ENCODE measurements around the gene SAE1.

SAE1 gene

GRCh38 chr19:47106821-47107201, 23.8 kb upstream of the SAE1 start:
- no peak for DNase-seq (ENCODE audit: low read depth in 2 of 2, low spot score in 1 of 2)

GRCh38 chr19:47107202-47107952, 23.3 kb upstream of the SAE1 start:
- DNase-seq (ENCODE audit: low read depth in 2 of 2, low spot score in 1 of 2) = no peak

DNA sequence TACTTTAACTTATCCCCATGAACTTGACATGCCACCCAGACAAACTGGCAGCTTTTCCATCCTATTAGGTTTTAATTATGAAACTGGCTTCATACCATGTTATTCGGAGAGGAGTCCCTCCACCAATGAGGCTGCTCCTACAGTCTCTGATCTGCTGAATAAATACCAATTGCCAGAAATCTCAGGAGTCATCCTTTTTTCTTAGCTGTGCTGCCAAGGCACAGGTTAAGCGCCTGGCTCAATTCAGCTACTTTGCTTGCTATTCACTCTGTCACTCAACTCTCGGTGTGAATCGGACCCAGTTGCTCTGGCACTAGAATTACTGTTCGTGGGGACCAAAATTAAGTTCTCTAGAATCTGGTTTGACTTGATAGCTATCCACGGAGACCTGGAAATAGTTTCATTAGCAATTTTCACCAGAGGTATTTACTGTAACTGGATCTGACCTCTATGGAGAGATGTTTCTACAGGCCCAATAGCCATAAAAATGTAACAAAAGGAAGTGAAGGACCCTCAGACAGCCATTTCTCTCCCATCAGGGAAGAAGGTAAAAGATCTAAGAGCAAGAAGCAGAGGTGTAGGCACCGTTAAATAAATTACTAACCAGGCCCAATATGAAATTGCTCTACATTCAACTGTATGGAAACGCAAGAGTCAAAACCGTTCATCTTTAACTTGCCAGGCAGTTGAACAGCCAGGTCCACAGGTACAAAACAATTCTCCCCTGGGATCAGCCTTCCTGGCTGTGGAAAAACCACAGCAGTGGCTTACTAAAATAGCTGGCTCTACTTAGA, 22.5 kb upstream of the SAE1 start:
- DNase-seq (ENCODE audit: low read depth in 2 of 2, low spot score in 1 of 2) = no peak

- DNase-seq (ENCODE audit: low read depth in 2 of 2, low spot score in 1 of 2) = no peak
These were observed 21.5 kb upstream of the SAE1 start for GRCh38 chr19:47109177-47109540.

- DNase-seq (ENCODE audit: low read depth in 2 of 2, low spot score in 1 of 2) = no peak
These were observed 20.9 kb upstream of the SAE1 start for GRCh38 chr19:47109541-47110375.

DNA sequence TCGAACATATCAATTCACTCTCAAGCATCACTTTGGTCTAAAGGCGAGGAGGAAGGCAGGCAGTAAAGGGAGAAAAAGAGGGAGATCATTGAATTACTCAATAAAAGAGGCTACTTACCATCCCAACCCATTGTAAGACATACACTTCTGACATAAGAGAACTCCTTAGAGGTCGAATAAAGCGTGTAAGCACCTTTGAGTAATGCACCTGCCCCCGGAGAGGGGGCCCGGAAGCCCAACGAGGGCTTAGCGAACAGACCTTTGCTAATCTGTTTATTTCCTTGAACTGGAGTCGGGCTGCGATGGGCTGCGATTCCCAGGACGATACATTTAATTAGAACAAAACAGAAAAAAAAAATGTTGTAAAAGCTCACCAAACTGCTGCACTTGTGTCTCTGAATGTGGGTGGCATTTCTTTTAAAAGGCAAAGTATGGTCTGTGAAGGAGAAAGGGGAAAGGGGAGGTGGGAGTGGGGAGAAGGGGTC, 20.1 kb upstream of the SAE1 start:
- no peak for DNase-seq (ENCODE audit: low read depth in 2 of 2, low spot score in 1 of 2)

- no peak for DNase-seq (ENCODE audit: low read depth in 2 of 2, low spot score in 1 of 2)
These were observed 19.5 kb upstream of the SAE1 start for GRCh38 chr19:47111006-47111621.

GRCh38 chr19:47111682-47112165, 18.9 kb upstream of the SAE1 start:
- no peak for DNase-seq (ENCODE audit: low read depth in 2 of 2, low spot score in 1 of 2)

- peak; percentile 78 to 84 for DNase-seq (ENCODE audit: low read depth in 2 of 2, low spot score in 1 of 2)
These were observed 18.3 kb upstream of the SAE1 start for GRCh38 chr19:47112166-47112996.

DNA sequence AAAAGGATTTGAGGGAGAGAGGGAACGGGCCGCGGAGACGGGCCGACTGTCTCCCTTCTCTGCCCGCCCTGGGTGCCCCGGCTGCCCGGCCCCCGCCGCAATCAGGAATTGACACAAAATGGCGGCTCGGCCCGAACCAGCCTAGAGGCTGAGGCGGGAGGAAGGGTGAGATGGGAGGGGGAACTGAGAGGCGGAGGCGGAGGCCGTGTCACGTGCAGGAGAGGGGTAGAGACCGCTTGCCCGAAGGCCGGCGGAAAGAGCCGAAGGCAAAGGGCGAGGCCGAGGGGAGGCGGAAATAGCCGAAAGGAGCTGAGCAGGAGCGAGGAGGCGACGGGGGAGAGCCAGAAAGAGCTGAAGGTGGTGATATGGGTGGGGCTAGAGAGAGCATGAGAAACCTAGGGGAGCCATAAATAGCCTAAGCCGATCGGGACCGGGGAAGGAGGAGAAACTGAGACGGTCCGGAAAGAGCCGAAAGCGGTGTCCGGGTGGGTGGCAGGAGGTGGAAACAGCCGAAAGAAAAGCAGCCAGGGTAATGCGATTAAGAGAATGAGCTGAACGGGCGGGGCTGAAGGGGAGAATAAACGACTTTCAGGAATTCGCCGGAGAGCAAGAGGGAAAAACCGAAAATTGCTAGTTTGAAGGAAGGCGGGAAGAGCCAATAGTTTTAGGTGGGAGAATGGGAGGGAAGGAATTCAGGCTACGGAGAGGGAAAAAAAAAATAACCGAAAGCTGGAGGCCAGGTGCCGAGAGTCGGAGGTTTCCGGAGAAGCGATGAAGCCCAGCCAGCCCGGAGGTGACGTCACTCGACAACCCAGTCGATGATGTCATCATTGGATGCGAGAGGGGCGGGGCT, 17.4 kb upstream of the SAE1 start, which contains the start of gene ZC3H4:
Gene ZC3H4 (minus strand): TSS at position 780 of the 853 bp plus-strand sequence. CDS start 1,192 bp downstream, outside the sequence.
- DNase-seq (ENCODE audit: low read depth in 2 of 2, low spot score in 1 of 2) = peak; percentile 95 to 98

GRCh38 chr19:47113850-47114651, 16.6 kb upstream of the SAE1 start:
- DNase-seq (ENCODE audit: low read depth in 2 of 2, low spot score in 1 of 2) = no peak

- no peak for DNase-seq (ENCODE audit: low read depth in 2 of 2, low spot score in 1 of 2)
These were observed 10.1 kb upstream of the SAE1 start for GRCh38 chr19:47120470-47121067.

DNA sequence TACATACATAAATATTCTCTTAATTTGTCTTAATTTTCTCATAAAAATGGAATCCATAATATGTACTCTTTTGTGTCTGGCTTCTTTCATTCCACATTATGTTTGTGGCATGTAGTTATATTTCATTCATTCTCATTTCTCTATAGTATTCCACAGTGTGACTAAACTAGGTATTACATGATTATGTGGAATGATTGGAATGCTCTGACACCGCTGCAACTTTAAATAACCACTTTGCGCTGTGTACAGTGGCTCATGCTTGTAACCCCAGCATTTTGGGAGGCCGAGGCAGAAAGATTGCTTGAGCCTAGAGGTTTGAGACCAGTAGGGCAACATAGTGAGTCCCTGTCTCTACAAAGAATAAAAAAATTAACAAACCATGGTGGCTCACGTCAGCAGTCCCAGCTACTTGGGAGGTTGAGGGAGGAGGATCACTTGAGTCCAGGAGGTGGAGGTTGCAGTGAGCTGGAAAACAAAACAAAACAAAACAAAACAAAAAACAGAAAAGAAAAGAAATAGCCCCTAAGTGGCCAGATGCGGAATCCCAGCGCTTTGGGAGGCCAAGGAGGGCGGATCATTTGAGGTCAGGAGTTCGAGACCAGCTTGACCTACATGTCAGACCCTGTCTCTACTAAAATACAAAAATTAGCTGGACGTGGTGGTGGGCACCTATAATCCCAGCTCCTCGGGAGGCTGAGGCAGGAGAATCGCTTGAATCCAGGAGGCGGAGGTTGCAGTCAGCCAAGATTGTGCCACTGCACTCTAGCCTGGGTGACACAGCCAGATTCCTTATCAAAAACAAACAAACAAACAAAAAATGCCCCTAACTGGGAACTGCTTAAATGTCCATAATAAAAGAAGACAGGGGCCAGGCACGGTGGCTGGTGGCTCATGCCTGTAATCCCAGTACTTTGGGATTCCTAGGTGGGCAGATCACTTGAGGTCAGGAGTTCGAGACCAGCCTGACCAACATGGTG, 8.0 kb upstream of the SAE1 start:
- DNase-seq (ENCODE audit: low read depth in 2 of 2, low spot score in 1 of 2) = no peak

GRCh38 chr19:47123406-47123805, 7.2 kb upstream of the SAE1 start:
- DNase-seq (ENCODE audit: low read depth in 2 of 2, low spot score in 1 of 2) = no peak

- no peak for DNase-seq (ENCODE audit: low read depth in 2 of 2, low spot score in 1 of 2)
These were observed 5.5 kb upstream of the SAE1 start for GRCh38 chr19:47124937-47125668.

- DNase-seq (ENCODE audit: low read depth in 2 of 2, low spot score in 1 of 2) = no peak
These were observed 5.0 kb upstream of the SAE1 start for GRCh38 chr19:47125669-47125938.

Measured in stimulated activated CD8-positive, alpha-beta memory T cell treated with anti-CD3 and anti-CD28 coated beads, Interleukin-4, amount 100 ng/mL, for 1 hour (primary cell).